ENCODE data around the gene BACE1.

DNA sequence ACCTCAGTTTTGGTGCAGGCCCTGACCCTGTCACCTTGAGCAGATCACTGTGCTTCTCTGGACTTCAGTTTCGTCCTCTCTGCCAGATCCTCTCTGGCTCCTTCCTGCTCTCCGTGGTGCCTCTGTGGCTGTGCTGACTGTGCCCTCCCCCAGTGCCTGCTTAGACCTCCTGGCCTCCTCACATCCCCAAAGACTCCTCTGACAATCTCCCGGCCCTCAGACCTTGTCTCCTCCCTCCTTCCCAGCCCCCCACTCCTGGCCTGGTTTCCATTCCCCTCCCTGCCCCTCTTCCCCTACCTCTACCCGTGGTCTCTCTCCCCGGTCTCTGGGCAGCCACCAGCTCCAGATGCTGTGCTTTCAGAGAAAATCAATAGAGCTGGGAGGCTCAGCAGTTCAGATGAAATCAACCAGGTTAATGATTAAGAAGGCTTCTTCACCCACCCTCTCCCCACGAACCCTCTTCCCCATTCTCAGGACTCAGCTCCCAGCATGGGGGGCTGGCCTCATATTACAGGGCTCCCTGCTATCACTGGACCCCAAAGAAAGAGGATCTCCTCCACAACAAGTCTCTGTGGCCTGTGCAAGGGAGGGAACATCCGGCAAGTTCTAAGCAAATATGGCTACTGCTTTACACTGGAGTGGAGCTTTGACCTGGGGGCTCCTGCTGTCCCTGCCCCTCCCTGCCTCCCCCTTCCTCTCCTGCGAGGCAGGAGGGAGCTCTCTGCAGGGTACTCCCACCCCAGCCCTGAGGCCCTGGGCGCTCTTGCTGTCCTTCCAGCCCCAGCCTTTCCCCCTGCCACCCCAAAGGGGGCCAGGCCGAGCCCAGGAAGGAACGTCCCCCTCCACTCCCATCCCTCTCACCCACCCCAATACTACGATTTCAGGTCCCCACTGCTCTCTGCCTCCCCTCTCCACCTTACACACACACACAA is 16.4 kb downstream of the BACE1 start:
- TF ChIP-seq, protein P1, sequence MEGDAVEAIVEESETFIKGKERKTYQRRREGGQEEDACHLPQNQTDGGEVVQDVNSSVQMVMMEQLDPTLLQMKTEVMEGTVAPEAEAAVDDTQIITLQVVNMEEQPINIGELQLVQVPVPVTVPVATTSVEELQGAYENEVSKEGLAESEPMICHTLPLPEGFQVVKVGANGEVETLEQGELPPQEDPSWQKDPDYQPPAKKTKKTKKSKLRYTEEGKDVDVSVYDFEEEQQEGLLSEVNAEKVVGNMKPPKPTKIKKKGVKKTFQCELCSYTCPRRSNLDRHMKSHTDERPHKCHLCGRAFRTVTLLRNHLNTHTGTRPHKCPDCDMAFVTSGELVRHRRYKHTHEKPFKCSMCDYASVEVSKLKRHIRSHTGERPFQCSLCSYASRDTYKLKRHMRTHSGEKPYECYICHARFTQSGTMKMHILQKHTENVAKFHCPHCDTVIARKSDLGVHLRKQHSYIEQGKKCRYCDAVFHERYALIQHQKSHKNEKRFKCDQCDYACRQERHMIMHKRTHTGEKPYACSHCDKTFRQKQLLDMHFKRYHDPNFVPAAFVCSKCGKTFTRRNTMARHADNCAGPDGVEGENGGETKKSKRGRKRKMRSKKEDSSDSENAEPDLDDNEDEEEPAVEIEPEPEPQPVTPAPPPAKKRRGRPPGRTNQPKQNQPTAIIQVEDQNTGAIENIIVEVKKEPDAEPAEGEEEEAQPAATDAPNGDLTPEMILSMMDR (IDR thresholded peaks at IDR 0.05), result no peak
- TF ChIP-seq POLR2A (IDR thresholded peaks at IDR 0.05), result no peak
